GM19324 (cell line): Measurements from ENCODE around the gene LEMD1.

Experiments used
- ATAC-seq: cut with Tn5 transposase; IDR thresholded peaks from one replicate; pipeline ENCODE4 v1.9.1; 2021; ENCODE audit warnings: mild to moderate bottlenecking, moderate library complexity; ENCODE audit not compliant: unreplicated experiment, low FRiP score

The LEMD1 gene

GRCh38 chr1:205339197-205339702 is 82.6 kb downstream of the LEMD1 start:
- no peak for ATAC-seq

- no peak for ATAC-seq
Measured at GRCh38 chr1:205338011-205338410, 83.8 kb downstream of the LEMD1 start.

GRCh38 chr1:205337481-205337880 is 84.4 kb downstream of the LEMD1 start:
- no peak for ATAC-seq

DNA sequence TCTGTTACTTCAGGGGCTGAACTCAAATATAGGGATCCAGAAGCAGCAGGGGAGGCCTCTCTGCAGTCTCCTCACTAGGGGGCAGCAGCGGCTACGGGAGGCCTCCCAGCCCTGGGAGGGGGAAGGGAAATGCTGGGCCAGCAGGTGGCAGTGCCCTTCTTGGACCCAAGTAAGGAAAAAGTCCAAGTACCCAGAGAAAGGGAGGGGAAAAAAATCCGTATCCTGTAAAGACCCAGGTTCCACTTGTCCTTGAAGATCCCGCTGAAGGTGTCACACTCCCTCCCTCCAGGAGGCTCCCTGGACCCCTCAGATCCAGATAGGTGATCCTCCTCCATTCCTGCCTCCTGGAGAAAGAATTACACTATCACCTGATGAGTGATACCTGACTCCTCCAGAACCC is 86.2 kb downstream of the LEMD1 start:
- no peak for ATAC-seq

- ATAC-seq: no peak
Measured at GRCh38 chr1:205332015-205332791, 89.7 kb downstream of the LEMD1 start.
